Measurements from ENCODE around the gene JARID2.

JARID2 gene

GRCh38 chr6:15338476-15338875 is 92.6 kb downstream of the JARID2 start:
- DNase-seq, result peak in 1 of 2 experiments; percentile 57

GRCh38 chr6:15339081-15339480 is 93.2 kb downstream of the JARID2 start:
- DNase-seq, result no peak

- no peak for DNase-seq
These were observed 94.3 kb downstream of the JARID2 start for GRCh38 chr6:15340105-15340601.

- DNase-seq, result no peak
These were observed 94.9 kb downstream of the JARID2 start for GRCh38 chr6:15340775-15341174.

GRCh38 chr6:15341311-15342001 is 95.6 kb downstream of the JARID2 start:
- no peak for DNase-seq

GRCh38 chr6:15342114-15342513 is 96.2 kb downstream of the JARID2 start:
- no peak for DNase-seq

GRCh38 chr6:15343490-15344191 is 97.8 kb downstream of the JARID2 start:
- DNase-seq, result no peak

- no peak for DNase-seq
These were observed 98.3 kb downstream of the JARID2 start for GRCh38 chr6:15344192-15344519.

- DNase-seq, result no peak
These were observed 99.0 kb downstream of the JARID2 start for GRCh38 chr6:15344831-15345230.

- DNase-seq, result no peak
These were observed 100.4 kb downstream of the JARID2 start for GRCh38 chr6:15346315-15346714.

GRCh38 chr6:15348528-15348927 is 102.7 kb downstream of the JARID2 start:
- DNase-seq, result no peak

GRCh38 chr6:15349379-15349778 is 103.5 kb downstream of the JARID2 start:
- DNase-seq, result peak in 1 of 2 experiments; percentile 17

- no peak for DNase-seq
These were observed 104.7 kb downstream of the JARID2 start for GRCh38 chr6:15350386-15351083.

- peak; percentile 54 to 77 for DNase-seq
These were observed 105.8 kb downstream of the JARID2 start for GRCh38 chr6:15351631-15352030.

- no peak for DNase-seq
These were observed 106.4 kb downstream of the JARID2 start for GRCh38 chr6:15352220-15352619.

- DNase-seq, result peak in 1 of 2 experiments; percentile 35
These were observed 107.0 kb downstream of the JARID2 start for GRCh38 chr6:15352845-15353244.

GRCh38 chr6:15355683-15356099 is 109.8 kb downstream of the JARID2 start:
- DNase-seq, result no peak

GRCh38 chr6:15356179-15356578 is 110.3 kb downstream of the JARID2 start:
- DNase-seq, result no peak

GRCh38 chr6:15356937-15357336 is 111.1 kb downstream of the JARID2 start:
- DNase-seq, result peak in 1 of 2 experiments; percentile 35

- no peak for DNase-seq
These were observed 111.9 kb downstream of the JARID2 start for GRCh38 chr6:15357782-15358181.

GRCh38 chr6:15358579-15359327 is 112.9 kb downstream of the JARID2 start:
- no peak for DNase-seq

GRCh38 chr6:15359335-15359862 is 113.5 kb downstream of the JARID2 start:
- no peak for DNase-seq

- no peak for DNase-seq
These were observed 114.4 kb downstream of the JARID2 start for GRCh38 chr6:15360300-15360699.
